ENCODE data around the gene INTS1.

Gene INTS1

DNA sequence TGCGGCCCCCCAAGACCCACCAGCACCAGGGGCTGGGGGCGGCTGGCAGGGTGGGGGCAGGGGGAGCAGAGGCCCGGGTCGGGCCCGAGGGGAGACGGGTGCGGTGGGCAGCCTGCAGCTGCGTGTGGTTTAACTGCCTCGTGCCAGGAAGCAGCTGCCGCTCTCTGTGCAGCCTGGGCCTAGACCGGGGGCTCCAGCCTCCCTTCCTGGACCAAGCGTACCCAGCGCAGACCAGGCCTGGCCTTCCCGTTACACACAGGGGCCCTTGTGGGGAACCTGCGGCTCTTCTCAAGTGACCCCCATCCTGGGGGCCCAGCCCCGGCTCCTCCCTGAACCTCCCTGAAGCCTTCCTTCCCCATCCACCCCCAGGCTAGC lies 6.6 kb upstream of the INTS1 start:
- no peaks in the 10 kb centered on the region for H3K9me3 Mint-ChIP-seq
- H3K27me3 Mint-ChIP-seq, result peaks cover 3% of the 10 kb centered on the region
- DNase-seq, result no peak
- H3K27ac Mint-ChIP-seq, result no peak overlapping the region
- H3K4me1 Mint-ChIP-seq (ENCODE audit: low read depth), result peaks cover 44% of the 10 kb centered on the region
- H3K36me3 Mint-ChIP-seq (ENCODE audit: low read depth), result no peaks in the 10 kb centered on the region
- no peak overlapping the region for H3K4me3 Mint-ChIP-seq

DNA sequence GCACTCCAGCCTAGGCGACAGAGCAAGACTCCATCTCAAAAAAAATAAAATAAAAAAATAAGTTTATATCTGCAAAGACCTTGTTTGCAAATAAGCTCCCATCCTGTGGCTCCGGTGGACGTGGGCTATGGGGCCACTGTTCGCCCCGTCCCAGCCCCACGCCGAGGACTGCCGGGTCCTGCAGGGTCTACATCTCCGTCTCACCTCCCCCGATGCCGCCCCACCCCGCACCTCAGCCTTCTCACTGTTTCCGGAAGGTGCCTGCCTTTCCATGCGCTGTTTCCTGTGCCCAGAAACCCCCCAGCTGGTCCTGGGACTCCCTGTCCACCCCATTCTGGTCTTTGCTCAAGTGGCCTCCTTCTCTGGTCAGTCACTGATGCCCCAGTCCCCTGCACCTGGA lies 5.0 kb upstream of the INTS1 start:
- Mint-ChIP-seq H3K4me1 (ENCODE audit: low read depth) (peaks cover 54% of the 10 kb centered on the region), H3K4me3 (no peak overlapping the region), H3K27me3 (peaks cover 3% of the 10 kb centered on the region), H3K27ac (no peak overlapping the region), H3K36me3 (ENCODE audit: low read depth) (peaks cover 2% of the 10 kb centered on the region), H3K9me3 (no peaks in the 10 kb centered on the region)
- DNase-seq, result no peak

GRCh38 chr7:1508277-1508758 lies 4.1 kb upstream of the INTS1 start:
- Mint-ChIP-seq H3K4me3 (no peak overlapping the region), H3K27me3 (peaks cover 3% of the 10 kb centered on the region), H3K9me3 (no peaks in the 10 kb centered on the region), H3K4me1 (ENCODE audit: low read depth) (peaks cover 48% of the 10 kb centered on the region), H3K36me3 (ENCODE audit: low read depth) (peaks cover 5% of the 10 kb centered on the region), H3K27ac (peak overlapping the region; percentile 15)
- no peak for DNase-seq

- Mint-ChIP-seq H3K9me3 (no peaks in the 10 kb centered on the region), H3K36me3 (ENCODE audit: low read depth) (peaks cover 27% of the 10 kb centered on the region), H3K27ac (peak overlapping the region; percentile 47), H3K4me1 (ENCODE audit: low read depth) (peaks cover 52% of the 10 kb centered on the region), H3K27me3 (peaks cover 3% of the 10 kb centered on the region), H3K4me3 (peak overlapping the region; percentile 90)
- no peak for DNase-seq
Measured at GRCh38 chr7:1505731-1506550, 1.8 kb upstream of the INTS1 start.

GRCh38 chr7:1503390-1503789 lies 799 bp downstream of the INTS1 start:
- no peak for DNase-seq
- no peaks in the 10 kb centered on the region for H3K9me3 Mint-ChIP-seq
- peaks cover 2% of the 10 kb centered on the region for H3K27me3 Mint-ChIP-seq
- peaks cover 47% of the 10 kb centered on the region for H3K4me1 Mint-ChIP-seq (ENCODE audit: low read depth)
- peak overlapping the region; percentile 84 for H3K27ac Mint-ChIP-seq
- peak overlapping the region; percentile 90 for H3K4me3 Mint-ChIP-seq
- H3K36me3 Mint-ChIP-seq (ENCODE audit: low read depth), result peaks cover 41% of the 10 kb centered on the region

GRCh38 chr7:1502845-1503244 lies 1.3 kb downstream of the INTS1 start:
- DNase-seq, result no peak
- peaks cover 44% of the 10 kb centered on the region for H3K4me1 Mint-ChIP-seq (ENCODE audit: low read depth)
- peaks cover 47% of the 10 kb centered on the region for H3K36me3 Mint-ChIP-seq (ENCODE audit: low read depth)
- no peaks in the 10 kb centered on the region for H3K9me3 Mint-ChIP-seq
- peak overlapping the region; percentile 84 for H3K27ac Mint-ChIP-seq
- H3K27me3 Mint-ChIP-seq, result no peaks in the 10 kb centered on the region
- peak overlapping the region; percentile 90 for H3K4me3 Mint-ChIP-seq

- Mint-ChIP-seq H3K4me1 (ENCODE audit: low read depth) (peaks cover 36% of the 10 kb centered on the region), H3K36me3 (ENCODE audit: low read depth) (peaks cover 58% of the 10 kb centered on the region), H3K4me3 (peak overlapping the region; percentile 90), H3K27ac (peak overlapping the region; percentile 84), H3K27me3 (no peaks in the 10 kb centered on the region), H3K9me3 (no peaks in the 10 kb centered on the region)
- no peak for DNase-seq
Measured at GRCh38 chr7:1501487-1502270, 2.5 kb downstream of the INTS1 start.

DNA sequence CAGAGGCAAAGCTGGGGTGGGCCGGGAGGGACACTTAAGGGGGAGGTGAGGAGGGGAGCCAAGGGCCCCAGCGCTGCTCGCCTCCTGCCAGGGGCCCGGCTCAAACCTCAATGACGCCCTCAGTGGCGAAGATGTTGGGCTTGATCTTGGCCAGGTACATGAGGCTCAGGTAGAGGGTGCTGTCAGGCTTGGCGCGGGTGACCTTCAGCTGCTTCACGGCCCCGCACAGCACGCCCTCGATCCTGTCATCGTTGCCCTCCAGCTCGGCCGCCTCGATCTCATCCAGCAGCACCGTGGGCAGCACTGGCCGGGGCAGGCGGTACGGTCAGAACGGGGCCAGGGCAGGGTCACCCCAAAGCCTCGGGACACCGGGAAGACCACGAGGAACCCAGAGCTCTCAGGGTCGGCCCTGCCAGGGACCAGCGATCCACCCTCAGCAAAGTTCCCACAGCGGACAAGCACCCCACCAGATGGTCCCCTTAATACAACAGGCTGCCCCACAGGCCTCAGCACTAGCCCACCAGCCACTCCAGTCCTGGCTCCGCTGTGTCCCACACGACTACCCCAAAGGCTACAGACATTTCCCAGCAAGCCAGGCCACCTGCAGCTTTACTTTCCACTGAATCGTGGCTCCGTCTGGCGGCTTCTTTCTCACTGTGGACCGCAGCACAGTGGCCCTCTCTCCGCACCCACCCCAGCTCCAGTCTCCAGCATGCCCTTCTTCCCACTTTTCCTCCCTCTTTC lies 4.0 kb downstream of the INTS1 start:
- no peak for DNase-seq
- Mint-ChIP-seq H3K4me3 (no peak overlapping the region), H3K27me3 (no peaks in the 10 kb centered on the region), H3K9me3 (no peaks in the 10 kb centered on the region), H3K27ac (no peak overlapping the region), H3K36me3 (ENCODE audit: low read depth) (peaks cover 68% of the 10 kb centered on the region), H3K4me1 (ENCODE audit: low read depth) (peaks cover 26% of the 10 kb centered on the region)

DNA sequence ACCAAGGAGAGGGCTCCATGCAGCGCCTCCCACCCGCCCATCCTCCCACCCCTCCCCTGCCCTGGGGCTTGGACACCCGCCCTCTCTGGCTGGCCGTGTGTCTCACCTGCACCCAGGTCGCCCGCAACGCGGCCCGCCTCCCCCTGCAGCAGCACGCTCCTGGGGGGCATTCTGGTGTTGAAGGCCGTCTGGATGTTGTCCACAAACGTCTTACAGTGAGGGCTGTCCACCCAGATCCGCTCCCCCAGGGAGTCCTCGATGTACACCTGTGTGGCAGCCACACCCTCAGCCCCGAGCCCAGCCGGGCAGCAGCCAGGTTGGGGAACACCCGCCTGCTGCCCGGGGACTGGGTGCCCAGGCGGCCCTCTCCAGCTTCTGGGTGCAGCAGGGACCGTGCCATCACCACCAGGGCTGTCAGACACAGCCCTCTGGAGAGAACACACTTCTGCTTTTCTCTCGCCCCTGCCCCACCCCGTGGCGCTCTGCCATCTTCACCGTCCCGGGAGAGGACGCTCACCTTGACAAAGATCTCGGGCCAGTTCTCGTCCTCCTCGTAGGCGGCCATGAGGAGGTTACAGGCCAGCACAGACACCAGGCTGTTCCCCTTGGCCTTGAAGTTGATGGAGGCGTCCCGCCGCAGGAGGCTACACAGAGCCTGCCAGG lies 4.7 kb downstream of the INTS1 start:
- no peaks in the 10 kb centered on the region for H3K27me3 Mint-ChIP-seq
- no peaks in the 10 kb centered on the region for H3K9me3 Mint-ChIP-seq
- H3K36me3 Mint-ChIP-seq (ENCODE audit: low read depth), result peaks cover 69% of the 10 kb centered on the region
- no peak for DNase-seq
- H3K4me1 Mint-ChIP-seq (ENCODE audit: low read depth), result peaks cover 23% of the 10 kb centered on the region
- H3K27ac Mint-ChIP-seq, result no peak overlapping the region
- H3K4me3 Mint-ChIP-seq, result no peak overlapping the region

DNA sequence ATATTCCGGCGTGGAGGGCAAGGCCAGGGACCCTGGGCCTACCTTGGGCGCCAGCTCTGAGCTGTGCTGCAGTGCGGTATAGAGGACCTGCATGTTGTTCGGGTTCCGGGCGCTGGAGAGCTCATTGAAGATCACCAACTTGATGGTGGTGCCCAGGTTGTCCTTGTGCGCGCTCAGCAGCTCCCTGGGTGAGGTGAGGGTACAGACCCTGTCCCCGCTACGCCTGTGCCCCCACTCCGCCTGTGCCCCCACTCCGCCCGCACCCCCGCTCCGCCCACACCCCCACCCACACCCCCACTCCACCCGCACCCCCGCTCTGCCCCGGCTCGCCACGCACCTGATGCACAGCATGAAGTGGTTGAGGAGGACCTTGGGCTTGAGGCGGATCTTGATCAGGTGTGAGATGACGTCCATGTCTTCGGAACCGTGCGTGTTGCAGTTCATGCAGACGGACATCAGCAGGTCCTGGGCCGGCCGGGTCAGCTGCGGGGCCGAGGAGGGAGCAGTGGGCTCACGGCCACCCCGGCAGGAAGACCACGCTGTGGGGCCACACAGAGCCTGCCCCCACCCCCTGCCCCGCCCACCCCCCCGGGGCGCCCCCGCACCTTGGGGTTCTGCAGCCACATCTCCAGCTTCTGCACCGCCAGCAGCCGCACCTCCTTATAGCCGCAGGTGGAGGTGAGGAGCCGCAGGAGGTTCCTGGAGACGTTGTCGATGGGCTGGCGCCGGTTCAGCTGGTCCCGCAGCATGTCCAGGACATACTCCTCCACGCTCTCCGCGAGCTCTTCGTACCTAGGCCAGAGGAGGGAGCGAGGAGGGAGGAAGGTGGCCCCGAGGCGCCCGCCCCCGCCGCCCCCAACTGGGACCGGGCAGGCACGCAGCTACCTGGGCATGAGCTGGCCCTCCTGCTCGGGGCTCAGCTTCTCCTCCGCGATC lies 5.6 kb downstream of the INTS1 start:
- no peak overlapping the region for H3K27ac Mint-ChIP-seq
- H3K9me3 Mint-ChIP-seq, result no peaks in the 10 kb centered on the region
- no peak overlapping the region for H3K4me3 Mint-ChIP-seq
- H3K4me1 Mint-ChIP-seq (ENCODE audit: low read depth), result peaks cover 22% of the 10 kb centered on the region
- H3K27me3 Mint-ChIP-seq, result no peaks in the 10 kb centered on the region
- peaks cover 73% of the 10 kb centered on the region for H3K36me3 Mint-ChIP-seq (ENCODE audit: low read depth)
- DNase-seq, result no peak

DNA sequence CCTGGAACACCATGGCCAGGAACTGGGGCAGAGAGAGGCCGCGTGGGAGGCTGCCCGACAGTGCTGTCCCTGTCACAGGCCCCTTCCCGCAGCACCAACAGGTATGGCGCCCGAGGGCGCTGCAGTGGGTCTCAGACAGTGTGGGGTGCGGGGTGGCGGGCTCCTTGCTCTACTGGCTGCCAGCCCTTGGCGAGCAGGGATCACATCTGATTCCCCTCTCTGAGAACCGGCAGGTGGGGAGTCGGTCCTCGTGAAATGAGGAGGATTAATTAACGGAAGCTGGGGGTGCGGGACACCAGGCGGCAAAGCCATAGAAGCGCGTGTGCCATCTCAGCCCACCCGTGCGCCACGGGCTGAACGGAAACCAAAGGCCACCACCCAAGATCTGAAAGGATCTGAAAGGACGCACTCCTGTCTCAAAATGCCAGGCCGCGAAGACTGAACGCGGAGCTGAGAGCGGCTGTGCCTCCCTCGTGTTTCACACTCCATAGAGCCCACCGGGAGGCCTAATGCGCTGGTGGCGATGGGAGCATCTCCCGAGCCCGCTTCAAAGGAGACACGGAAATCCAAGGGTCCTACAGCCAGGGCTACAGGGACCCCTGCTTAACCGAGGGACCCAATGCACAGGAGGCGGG lies 6.8 kb downstream of the INTS1 start:
- Mint-ChIP-seq H3K4me1 (ENCODE audit: low read depth) (peaks cover 12% of the 10 kb centered on the region), H3K36me3 (ENCODE audit: low read depth) (peaks cover 69% of the 10 kb centered on the region), H3K27ac (no peak overlapping the region), H3K9me3 (no peaks in the 10 kb centered on the region), H3K27me3 (no peaks in the 10 kb centered on the region), H3K4me3 (no peak overlapping the region)
- DNase-seq, result no peak

DNA sequence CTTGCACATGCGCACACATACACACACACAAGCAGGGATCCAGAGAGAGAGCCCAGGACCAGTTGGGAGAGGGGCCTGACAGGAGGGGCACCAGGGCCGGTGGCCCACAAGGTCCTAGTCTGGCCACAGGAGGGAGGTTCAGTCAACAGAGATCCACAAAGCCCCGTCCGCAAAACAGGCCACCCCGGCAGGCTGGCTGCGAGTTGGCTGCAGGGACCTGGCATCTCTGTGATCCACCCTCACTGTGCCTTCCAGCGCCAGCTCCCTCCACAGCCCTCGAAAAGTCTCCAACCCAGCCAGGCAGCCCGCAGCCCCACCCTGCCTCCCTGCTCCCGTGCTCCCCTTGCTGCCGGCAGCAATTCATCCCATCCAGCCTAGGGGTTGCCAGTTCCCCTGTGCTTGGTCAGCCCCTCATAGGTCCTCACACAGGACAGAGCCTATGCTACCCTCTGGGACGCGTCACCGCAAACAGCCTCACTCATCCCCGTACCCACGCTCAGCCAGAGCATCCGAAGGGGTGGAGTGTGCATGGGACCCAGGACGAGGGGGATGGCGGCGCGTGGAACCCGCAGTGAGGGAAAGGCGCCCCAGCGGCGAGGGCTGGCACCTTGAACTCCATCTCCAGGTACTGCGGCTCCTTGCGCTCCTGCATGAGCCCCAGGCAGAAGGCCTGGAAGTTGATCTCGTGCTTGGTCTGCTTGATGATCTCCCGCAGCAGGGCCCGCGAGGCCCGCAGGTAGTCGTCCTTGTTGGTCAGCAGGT lies 7.5 kb downstream of the INTS1 start:
- H3K27me3 Mint-ChIP-seq, result no peaks in the 10 kb centered on the region
- no peak overlapping the region for H3K4me3 Mint-ChIP-seq
- peaks cover 69% of the 10 kb centered on the region for H3K36me3 Mint-ChIP-seq (ENCODE audit: low read depth)
- H3K4me1 Mint-ChIP-seq (ENCODE audit: low read depth), result peaks cover 5% of the 10 kb centered on the region
- DNase-seq, result no peak
- no peak overlapping the region for H3K27ac Mint-ChIP-seq
- no peaks in the 10 kb centered on the region for H3K9me3 Mint-ChIP-seq

Measured in activated T-cell treated with anti-CD3 and anti-CD28 coated beads, Interleukin-2, amount 50 U/mL, for 24 hours (primary cell).